Measurements from ENCODE around the gene POLR3K.

Gene POLR3K

DNA sequence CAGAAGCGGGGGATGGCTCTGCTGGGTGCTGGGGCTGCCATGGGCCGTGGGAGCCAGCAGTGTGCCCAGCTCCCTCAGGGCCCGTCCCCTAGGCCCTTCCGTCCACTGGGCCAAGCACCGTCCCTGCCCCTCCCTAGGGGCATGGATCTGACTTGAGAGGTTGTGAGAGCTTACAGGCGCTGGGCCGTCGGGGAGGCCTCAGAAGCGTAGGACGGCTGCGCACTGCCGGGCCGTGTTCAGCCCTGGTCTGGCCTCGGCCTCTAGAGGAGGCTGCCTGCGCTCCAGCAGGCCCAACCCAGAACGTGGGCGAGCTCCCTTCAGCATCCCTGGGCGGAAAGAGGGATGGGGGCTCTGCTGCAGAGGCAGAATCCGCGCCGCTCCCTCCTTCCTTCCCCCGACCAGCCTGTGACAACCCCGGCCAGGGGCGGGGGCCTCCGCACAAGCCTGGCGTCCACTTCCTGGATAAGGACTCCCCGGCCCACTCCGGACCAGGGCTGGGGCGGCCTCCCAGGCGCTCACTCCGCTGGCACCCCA is 23.9 kb upstream of the POLR3K start:
- peak overlapping the region; percentile 81 for H3K27ac ChIP-seq
- TF ChIP-seq, protein P1, sequence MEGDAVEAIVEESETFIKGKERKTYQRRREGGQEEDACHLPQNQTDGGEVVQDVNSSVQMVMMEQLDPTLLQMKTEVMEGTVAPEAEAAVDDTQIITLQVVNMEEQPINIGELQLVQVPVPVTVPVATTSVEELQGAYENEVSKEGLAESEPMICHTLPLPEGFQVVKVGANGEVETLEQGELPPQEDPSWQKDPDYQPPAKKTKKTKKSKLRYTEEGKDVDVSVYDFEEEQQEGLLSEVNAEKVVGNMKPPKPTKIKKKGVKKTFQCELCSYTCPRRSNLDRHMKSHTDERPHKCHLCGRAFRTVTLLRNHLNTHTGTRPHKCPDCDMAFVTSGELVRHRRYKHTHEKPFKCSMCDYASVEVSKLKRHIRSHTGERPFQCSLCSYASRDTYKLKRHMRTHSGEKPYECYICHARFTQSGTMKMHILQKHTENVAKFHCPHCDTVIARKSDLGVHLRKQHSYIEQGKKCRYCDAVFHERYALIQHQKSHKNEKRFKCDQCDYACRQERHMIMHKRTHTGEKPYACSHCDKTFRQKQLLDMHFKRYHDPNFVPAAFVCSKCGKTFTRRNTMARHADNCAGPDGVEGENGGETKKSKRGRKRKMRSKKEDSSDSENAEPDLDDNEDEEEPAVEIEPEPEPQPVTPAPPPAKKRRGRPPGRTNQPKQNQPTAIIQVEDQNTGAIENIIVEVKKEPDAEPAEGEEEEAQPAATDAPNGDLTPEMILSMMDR (conservative IDR thresholded peaks at IDR 0.05) = no peak

DNA sequence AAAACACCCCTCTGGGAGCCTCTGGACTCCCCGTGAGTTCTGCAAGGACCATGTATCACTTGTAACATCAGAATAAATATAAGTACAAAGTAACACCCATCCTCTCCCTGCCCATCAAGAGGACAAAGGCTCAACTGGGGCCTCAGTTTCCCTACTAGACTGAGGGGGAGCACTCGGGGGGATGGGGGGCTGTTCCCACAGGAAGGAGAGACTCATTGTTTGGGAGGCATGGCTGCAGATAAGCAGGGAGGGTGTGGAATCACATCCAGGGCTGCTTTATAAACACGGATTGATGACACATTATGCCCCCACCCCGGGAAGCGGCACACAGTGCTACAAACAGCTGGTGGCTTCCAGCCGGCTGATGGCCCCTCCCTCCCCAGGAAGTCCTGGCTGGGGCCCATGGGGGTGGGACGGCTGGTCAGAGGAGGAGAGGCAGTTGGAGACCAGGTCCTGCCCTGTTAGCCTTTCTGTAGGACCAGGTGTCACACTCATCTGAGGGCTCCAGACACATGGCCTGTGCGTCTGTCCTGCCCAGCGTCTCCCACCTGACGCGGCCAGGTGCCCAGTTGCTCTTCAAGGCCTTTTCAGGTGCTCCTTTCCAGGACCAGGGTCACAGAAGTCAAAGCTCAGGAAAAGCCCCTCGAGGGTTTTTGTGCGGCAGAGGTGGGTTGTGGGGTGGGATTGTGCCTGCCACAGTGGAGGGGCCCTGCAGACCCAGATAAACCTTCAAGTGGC is 23.3 kb upstream of the POLR3K start:
- TF ChIP-seq, protein P1 (conservative IDR thresholded peaks at IDR 0.05) = no peak
- H3K27ac ChIP-seq = peak overlapping the region; percentile 81; the same call in 1 of the 2 replicates

DNA sequence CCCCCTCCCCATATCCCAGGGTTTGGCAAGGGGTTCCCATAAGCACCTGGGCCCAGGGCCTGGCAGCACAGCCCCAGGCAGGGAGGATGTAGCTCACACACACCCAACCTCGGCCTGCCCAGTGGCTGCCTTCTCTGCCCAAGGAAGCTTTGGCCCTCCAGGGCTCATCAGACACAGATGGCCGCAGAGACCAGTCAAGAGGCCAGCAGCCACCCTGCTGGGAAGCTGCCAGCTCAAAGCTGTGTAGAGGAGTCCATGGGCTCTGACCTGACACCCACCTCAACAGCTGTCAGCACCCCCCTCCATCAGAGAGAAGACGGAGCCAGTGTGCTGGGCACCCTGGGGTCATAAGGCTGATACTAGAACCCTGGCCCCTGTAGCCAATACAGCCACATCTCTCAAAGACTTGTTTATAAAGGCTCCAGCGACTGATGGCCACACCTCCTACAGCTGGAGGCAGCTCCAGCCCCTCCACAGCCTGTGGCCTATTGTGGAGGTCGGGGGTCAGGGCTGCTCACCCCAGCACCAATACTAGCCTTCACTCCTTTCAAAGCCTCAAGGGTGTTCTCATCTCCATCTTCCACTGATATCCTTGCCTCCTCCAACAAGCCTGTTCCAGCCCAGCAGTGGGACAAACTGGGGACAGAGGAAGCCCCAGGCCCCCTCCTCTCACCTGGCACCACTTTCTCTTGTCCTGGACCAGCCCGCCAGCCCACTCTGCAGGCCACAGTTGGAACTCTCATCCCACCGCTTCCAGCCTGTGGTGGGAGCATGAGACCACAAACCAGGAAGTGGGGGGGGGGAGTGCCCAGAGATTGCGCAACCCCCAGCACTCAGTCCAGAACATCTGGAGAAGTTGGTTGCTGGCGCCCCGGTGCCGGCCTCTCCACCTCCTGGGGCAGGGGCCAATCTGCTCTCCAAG is 22.4 kb upstream of the POLR3K start:
- no peak overlapping the region for H3K27ac ChIP-seq
- TF ChIP-seq, protein P1 (conservative IDR thresholded peaks at IDR 0.05) = no peak

DNA sequence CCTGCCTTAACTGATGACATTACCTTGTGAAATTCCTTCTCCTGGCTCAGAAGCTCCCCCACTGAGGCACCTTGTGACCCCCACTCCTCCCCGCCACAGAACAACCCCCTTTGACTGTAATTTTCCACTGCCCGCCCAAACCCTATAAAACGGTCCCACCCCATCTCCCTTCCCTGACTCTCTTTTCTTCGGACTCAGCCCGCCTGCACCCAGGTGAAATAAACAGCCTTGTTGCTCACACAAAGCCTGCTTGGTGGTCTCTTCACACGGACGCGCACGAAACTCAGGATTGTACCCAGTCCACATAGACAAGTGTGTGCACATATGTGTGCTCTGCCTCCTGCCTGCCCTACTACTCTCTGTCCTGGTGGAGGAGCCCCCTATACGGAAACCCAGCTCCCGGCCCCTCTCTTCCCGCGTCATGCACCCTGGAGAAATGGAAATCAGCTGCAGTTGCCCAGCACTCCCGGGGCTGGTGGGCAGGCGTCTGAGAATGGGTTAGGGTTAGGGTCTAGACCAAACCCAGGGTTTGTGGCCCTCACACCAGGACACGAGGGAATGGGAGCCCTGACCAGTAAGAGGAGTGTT is 21.4 kb upstream of the POLR3K start:
- no peak overlapping the region for H3K27ac ChIP-seq
- TF ChIP-seq, protein P1 (conservative IDR thresholded peaks at IDR 0.05) = no peak

DNA sequence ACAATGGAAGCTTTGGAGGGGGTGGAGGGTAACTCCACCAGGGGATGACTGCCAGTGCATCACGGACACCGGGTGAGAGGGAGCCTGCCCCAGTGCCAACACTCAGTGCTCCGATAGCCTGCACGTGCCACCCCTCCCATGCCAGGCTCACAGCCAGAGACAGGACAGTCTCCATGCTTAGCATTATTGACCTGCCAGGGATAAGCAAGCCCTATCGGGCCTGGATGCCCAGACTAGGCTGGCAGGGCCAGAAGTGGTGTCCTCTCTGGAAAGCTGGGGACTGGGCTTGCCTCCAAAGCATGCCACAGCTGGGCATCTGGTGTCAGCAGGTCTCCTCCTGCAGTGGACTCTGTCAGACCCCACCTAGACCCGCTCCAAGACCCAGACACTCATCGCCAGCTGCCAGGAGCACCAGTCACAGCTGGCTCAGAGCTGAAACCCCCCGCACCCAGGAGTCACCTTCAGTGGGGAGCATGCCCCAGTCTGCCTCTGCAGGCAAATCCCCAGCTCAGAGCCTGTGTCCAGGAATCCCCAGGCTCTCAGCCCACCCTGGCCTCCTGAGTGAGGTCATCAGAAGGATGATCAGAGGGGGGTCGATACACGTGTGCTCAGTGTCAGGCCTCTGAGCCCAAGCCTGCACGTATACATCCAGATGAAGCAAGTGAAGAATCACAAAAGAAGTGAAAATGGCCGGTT is 20.8 kb upstream of the POLR3K start:
- TF ChIP-seq, protein P1 (conservative IDR thresholded peaks at IDR 0.05) = no peak
- no peak overlapping the region for H3K27ac ChIP-seq

DNA sequence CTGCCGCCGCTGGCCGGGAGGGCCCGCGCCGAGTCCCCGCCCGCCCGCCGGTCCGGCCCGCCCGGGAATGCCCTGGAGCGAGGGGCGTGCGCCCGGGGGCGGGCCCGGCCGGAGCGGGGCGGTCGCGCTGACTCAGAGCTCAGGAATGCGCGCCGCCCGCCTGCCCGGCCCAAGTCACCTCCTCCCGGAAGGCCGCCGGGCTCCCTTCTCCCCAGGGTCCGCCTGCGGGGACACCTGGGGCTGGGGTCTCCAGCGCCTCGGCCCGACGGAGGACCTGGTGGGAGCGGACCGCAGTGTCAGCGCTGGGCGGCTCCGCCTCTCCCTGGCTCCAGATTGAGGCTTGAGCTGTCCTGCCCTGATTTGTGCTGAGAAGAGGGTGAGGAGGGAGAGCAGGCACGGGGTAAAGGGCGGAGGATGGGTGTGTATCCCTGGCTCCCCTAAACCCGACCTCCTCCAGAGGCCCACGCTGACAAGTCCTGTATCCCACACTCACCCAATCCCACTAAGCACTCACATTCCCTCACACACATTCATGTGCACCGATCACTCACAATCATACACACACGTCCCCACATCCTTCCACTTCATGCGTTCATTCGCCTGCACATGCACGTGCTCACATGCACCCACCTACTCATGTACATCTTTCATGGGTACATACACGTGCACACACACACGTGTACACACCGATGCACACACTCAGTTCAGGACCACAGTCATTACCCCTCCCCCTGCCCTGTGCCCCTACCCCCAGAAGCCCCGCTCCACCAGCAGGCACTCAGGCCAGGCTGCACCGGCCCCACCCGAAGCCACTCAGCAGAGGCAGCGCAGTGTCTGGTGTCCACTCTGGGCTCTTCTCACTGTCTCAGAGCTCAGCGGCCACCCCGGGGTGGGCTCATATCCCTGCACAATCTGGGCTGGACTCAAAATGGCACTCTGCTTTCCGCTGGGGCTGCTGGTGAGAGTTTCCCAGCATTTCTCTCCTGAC is 19.4 kb upstream of the POLR3K start, which contains the start of gene RHBDF1:
TSS of gene RHBDF1 (minus strand) at position 71 of the 988 bp plus-strand sequence. CDS start 7,616 bp downstream, outside the sequence.
- H3K27ac ChIP-seq = peak within 1 kb of the TSS; percentile 96

More for the DNA sequence above, 19.4 kb upstream of the POLR3K start, which contains the start of gene RHBDF1:
- TF ChIP-seq, protein P1 (conservative IDR thresholded peaks at IDR 0.05) = no peak
